GM12878 (cell line): ENCODE measurements around the gene GTPBP4. TPM values are rescaled to one million over a fixed set of nuclear protein-coding genes. Genes with fewer than 3 reads are reported as not detected.

Experiments
- ATAC-seq: fragments of 200-7000 bp; cut with Tn5 transposase; 3 replicates; pipeline ENCODE4 v1.9.1; 2020; ENCODE audit warnings: mild to moderate bottlenecking, moderate library complexity
- BruUV-seq: library from RNA; stranded (reverse); fragments of 400-500 nt; replicated peaks from 2 replicates; lab custom pipeline; 2021; lab: Mats Ljungman, UMichigan
- CTCF ChIA-PET: fragments of 300-600 bp; sonication (Branson Sonifier 250); formaldehyde crosslinking; extraction: SDS; loops from one replicate; lab custom pipeline; 2021; ENCODE audit warnings: inconsistent platforms; lab: Yijun Ruan, JAX
- POLR2A ChIA-PET: fragments of 350-600 bp; formaldehyde crosslinking; extraction: SDS; loops from one replicate; lab custom pipeline; 2021; ENCODE audit warnings: inconsistent platforms; lab: Charles Lee
- RAD21 ChIA-PET: fragments of 300-600 bp; sonication (Branson Sonifier 250); formaldehyde crosslinking; loops from one replicate; lab custom pipeline; 2023; ENCODE audit warnings: antibody characterized with exemption; ENCODE audit not compliant: unreplicated experiment; lab: Charles Lee
- SMC1A ChIA-PET: fragments of 300-600 bp; sonication (Branson Sonifier 250); formaldehyde crosslinking; loops from one replicate; lab custom pipeline; 2023; ENCODE audit not compliant: unreplicated experiment, uncharacterized antibody; lab: Charles Lee
- DNase-seq: peaks from one replicate; pipeline ENCODE4 v3.0.0-alpha.2; 2011; ENCODE audit warnings: low read depth, low spot score
- FAIRE-seq: peaks from 3 replicates; lab custom pipeline; 2011; peaks lifted over from hg19 to GRCh38; lab: Jason Lieb, UNC
- H2AFZ ChIP-seq: 2 replicates; pipeline ENCODE4 v1.6.0; 2011; ENCODE audit warnings: low read depth, low read length, control low read depth; ENCODE audit not compliant: control insufficient read depth
- H3K27ac ChIP-seq: 2 replicates; pipeline ENCODE4 v1.5.1; 2011; ENCODE audit warnings: control low read depth; ENCODE audit not compliant: control insufficient read depth, insufficient read depth
- H3K27me3 ChIP-seq, 2 experiments: replicated peaks in 1 of 2; 2 replicates each; pipeline versions ENCODE4 v1.6.0 to v1.6.1; 2011; ENCODE audit warnings: low read length in 1 of 2; ENCODE audit not compliant: control insufficient read depth in 2 of 2, insufficient read depth in 2 of 2
- H3K36me3 ChIP-seq, 2 experiments: 2 replicates each; pipeline ENCODE4 v1.5.1; 2011; ENCODE audit warnings: low read length in 1 of 2; ENCODE audit not compliant: control insufficient read depth in 2 of 2, insufficient read depth in 2 of 2
- H3K4me1 ChIP-seq: 2 replicates; pipeline ENCODE4 v1.6.1; 2011; ENCODE audit warnings: mild to moderate bottlenecking, low read length, moderate library complexity, mixed read lengths; ENCODE audit not compliant: control insufficient read depth, insufficient read depth
- H3K4me2 ChIP-seq: 2 replicates; pipeline ENCODE4 v1.6.0; 2011; ENCODE audit warnings: control low read depth; ENCODE audit not compliant: control insufficient read depth, insufficient read depth
- H3K4me3 ChIP-seq: fragments of 200-600 bp; sonication (generic); 2 replicates; pipeline ENCODE4 v1.5.1; 2016
- H3K79me2 ChIP-seq: 2 replicates; pipeline ENCODE4 v1.6.0; 2011; ENCODE audit warnings: low read length; ENCODE audit not compliant: control insufficient read depth, insufficient read depth
- H3K9ac ChIP-seq: 2 replicates; pipeline ENCODE4 v1.8.0; 2011; ENCODE audit warnings: low read length, control low read depth, mixed read lengths; ENCODE audit not compliant: control insufficient read depth, insufficient read depth
- H3K9me3 ChIP-seq: replicated peaks from 3 replicates; pipeline ENCODE4 v1.5.1; 2011; ENCODE audit warnings: mild to moderate bottlenecking, low read length; ENCODE audit not compliant: control insufficient read depth, insufficient read depth
- H4K20me1 ChIP-seq: 2 replicates; pipeline ENCODE4 v1.6.0; 2011; ENCODE audit not compliant: control insufficient read depth, insufficient read depth
- BCLAF1 ChIP-seq: fragments of 450-650 bp; IDR thresholded peaks from 2 replicates; pipeline ENCODE4 v1.6.1; 2017; ENCODE audit warnings: antibody characterized with exemption, mild to moderate bottlenecking, moderate library complexity
- BRCA1 ChIP-seq: IDR thresholded peaks from 2 replicates; pipeline ENCODE4 v1.6.1; 2011; ENCODE audit warnings: low read depth, low read length, improper control_type of control experiment
- CBX5 ChIP-seq: sonication (generic); IDR thresholded peaks from 2 replicates; pipeline ENCODE4 v1.6.1; 2016; ENCODE audit warnings: low read depth, moderate library complexity, mild to moderate bottlenecking, inconsistent platforms
- ETV6 ChIP-seq, 2 experiments: fragments of 450-650 bp in 1 of 2; IDR thresholded peaks in 1 of 2; conservative IDR thresholded peaks in 1 of 2; 2 replicates each; pipeline ENCODE4 v1.6.1; 2014; ENCODE audit warnings: antibody characterized with exemption in 1 of 2, borderline replicate concordance in 1 of 2, low read depth in 1 of 2, mild to moderate bottlenecking in 1 of 2, moderate library complexity in 1 of 2
- GATAD2B ChIP-seq: fragments of 450-650 bp; conservative IDR thresholded peaks from 2 replicates; pipeline ENCODE4 v1.6.1; 2017; ENCODE audit warnings: low read depth, mild to moderate bottlenecking, moderate library complexity
- HCFC1 ChIP-seq: fragments of 150-350 bp; IDR thresholded peaks from 2 replicates; pipeline ENCODE4 v1.6.1; 2014; ENCODE audit warnings: low read length
- IRF4 ChIP-seq: IDR thresholded peaks from 2 replicates; pipeline ENCODE4 v1.6.1; 2011; ENCODE audit warnings: low read depth, low read length
- KLF5 ChIP-seq: fragments of 450-650 bp; IDR thresholded peaks from 2 replicates; pipeline ENCODE4 v1.6.1; 2014; ENCODE audit warnings: mild to moderate bottlenecking; ENCODE audit not compliant: partially characterized antibody
- MTA2 ChIP-seq: fragments of 450-650 bp; IDR thresholded peaks from 2 replicates; pipeline ENCODE4 v1.6.1; 2016; ENCODE audit warnings: low read depth, mild to moderate bottlenecking, moderate library complexity
- MYC ChIP-seq: IDR thresholded peaks from 2 replicates; pipeline ENCODE4 v1.6.1; 2011; ENCODE audit warnings: mild to moderate bottlenecking, low read length, moderate library complexity, inconsistent platforms; ENCODE audit not compliant: insufficient read depth, insufficient replicate concordance, insufficient read length, severe bottlenecking
- NBN ChIP-seq: fragments of 450-650 bp; IDR thresholded peaks from 2 replicates; pipeline ENCODE4 v1.6.1; 2016
- PML ChIP-seq: IDR thresholded peaks from 2 replicates; pipeline ENCODE4 v1.6.1; 2012; ENCODE audit warnings: low read length, inconsistent platforms
- SMAD1 ChIP-seq: fragments of 450-650 bp; IDR thresholded peaks from 2 replicates; pipeline ENCODE4 v1.6.1; 2018; ENCODE audit warnings: mild to moderate bottlenecking, low read depth; ENCODE audit not compliant: partially characterized antibody
- SREBF1 ChIP-seq: IDR thresholded peaks from 2 replicates; pipeline ENCODE4 v1.6.1; 2012; ENCODE audit warnings: mild to moderate bottlenecking, low read length
- TARDBP ChIP-seq: IDR thresholded peaks from 2 replicates; pipeline ENCODE4 v1.6.1; 2016; ENCODE audit warnings: borderline replicate concordance
- ZNF384 ChIP-seq: IDR thresholded peaks from 2 replicates; pipeline ENCODE4 v1.6.1; 2012; ENCODE audit warnings: low read depth, mild to moderate bottlenecking, low read length, improper control_type of control experiment, borderline replicate concordance
- WGBS: methylation state at CpG from one replicate; pipeline ENCODE4 v1.1.6; 2016; ENCODE audit warnings: low lambda C conversion rate; ENCODE audit not compliant: insufficient replicate concordance, insufficient coverage; ENCODE audit errors: missing lambda C conversion rate; 5-methylcytosine and 5-hydroxymethylcytosine counted together
- in situ Hi-C: fragments of 300-500 bp; cut with MboI; formaldehyde crosslinking; loops from 9 replicates; pipeline ENCODE4 v1.14.3; 2018; ENCODE audit warnings: mixed read lengths
- intact Hi-C: fragments of 100-400 bp; cut with micrococcal nuclease; formaldehyde crosslinking; loops from one replicate; pipeline ENCODE4 v1.14.2; 2022; ENCODE audit not compliant: unreplicated experiment
- polyA plus RNA-seq, 11 experiments: library from polyadenylated mRNA; depleted of rRNA in 4 of 11; unstranded in 6 of 11; stranded (reverse) in 5 of 11; fragments of >200 nt; fragmentation: Nextera tagmentation in 4 of 11; fragmentation: Illumina TruSeq in 1 of 11; extraction: Ambion mirVana in 4 of 11; extraction: Trizol in 1 of 11; gene quantifications; 1 replicate in 1 of 11; 2 replicates in 10 of 11; pipeline versions ENCODE4 v1.2.1 to v1.2.3, GENCODE V29; 2011 to 2016; ENCODE audit warnings: inconsistent platforms in 2 of 11, missing spikeins in 2 of 11, low read depth in 1 of 11
- total RNA-seq, 4 experiments: library from RNA; depleted of rRNA in 3 of 4; stranded (reverse); fragments of >200 nt in 3 of 4; fragmentation: Illumina TruSeq in 1 of 4; extraction: Trizol in 1 of 4; gene quantifications; 2 replicates each; pipeline versions ENCODE4 v1.2.1 to v1.2.3, GENCODE V29; 2013 to 2021
- TF ChIP-seq, protein P1 (sequence below): fragments of 450-650 bp; conservative IDR thresholded peaks from 2 replicates; pipeline ENCODE4 v1.6.1; 2017; ENCODE audit warnings: mild to moderate bottlenecking, moderate library complexity
- TF ChIP-seq, protein P2 (sequence below): IDR thresholded peaks from 2 replicates; pipeline ENCODE4 v1.6.1; 2012; ENCODE audit warnings: low read depth, low read length, improper control_type of control experiment

GTPBP4 gene
- total and polyA plus RNA-seq, 10 of the 15 experiments (the other 5 are each of a cell fraction or from before 2014, with no cell fraction given): 58.5 to 118 (median 71.4) TPM

DNA sequence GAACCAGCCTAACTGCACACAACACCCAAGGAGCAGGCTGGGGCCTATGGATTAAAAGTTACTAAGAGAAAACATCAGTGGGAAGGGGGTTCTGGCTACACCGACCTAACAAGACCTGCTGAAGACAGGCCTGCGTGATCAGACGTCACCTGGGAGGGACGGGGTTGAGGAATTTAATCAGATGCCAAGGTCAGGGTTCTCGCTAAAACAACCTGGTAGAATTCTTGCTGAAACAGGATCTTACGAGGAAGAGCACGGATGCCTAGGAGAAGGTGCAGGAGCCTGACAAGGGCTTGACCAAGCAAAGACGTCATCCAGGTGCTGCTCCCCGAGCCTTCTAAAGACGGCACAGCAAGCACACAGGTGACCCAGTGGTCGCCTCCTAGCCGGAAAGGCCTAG is 35.9 kb downstream of the GTPBP4 start:
- in situ Hi-C loops: no loop called here
- Histone ChIP-seq H3K36me3 (peaks cover 4 to 5% of the 10 kb centered on the region in 2 experiments; a peak in 3 of 4 replicates), H3K9ac (no peak overlapping the region), H4K20me1 (no peaks in the 10 kb centered on the region), H2AFZ (no peak overlapping the region), H3K27ac (no peak overlapping the region), H3K4me1 (no peaks in the 10 kb centered on the region), H3K4me3 (no peak overlapping the region), H3K9me3 (no peaks in the 10 kb centered on the region), H3K27me3 (no peaks in the 10 kb centered on the region), H3K4me2 (no peak overlapping the region), H3K79me2 (no peaks in the 10 kb centered on the region)
- RAD21 ChIA-PET: no interaction called here
- TF ChIP-seq BCLAF1 (no peak), BRCA1 (no peak), MTA2 (no peak), CBX5 (no peak), TARDBP (no peak), IRF4 (no peak), PML (no peak), SMAD1 (no peak), ZNF384 (no peak), MYC (no peak), GATAD2B (no peak), SREBF1 (no peak), HCFC1 (no peak), NBN (no peak), KLF5 (no peak), ETV6 (conservative IDR thresholded peaks at IDR 0.05 in 1 of 2, IDR thresholded peaks at IDR 0.05 in 1 of 2; ENCODE audit: borderline replicate concordance in 1 of 2, low read depth in 1 of 2) (no peak)
- TF ChIP-seq, protein P1, sequence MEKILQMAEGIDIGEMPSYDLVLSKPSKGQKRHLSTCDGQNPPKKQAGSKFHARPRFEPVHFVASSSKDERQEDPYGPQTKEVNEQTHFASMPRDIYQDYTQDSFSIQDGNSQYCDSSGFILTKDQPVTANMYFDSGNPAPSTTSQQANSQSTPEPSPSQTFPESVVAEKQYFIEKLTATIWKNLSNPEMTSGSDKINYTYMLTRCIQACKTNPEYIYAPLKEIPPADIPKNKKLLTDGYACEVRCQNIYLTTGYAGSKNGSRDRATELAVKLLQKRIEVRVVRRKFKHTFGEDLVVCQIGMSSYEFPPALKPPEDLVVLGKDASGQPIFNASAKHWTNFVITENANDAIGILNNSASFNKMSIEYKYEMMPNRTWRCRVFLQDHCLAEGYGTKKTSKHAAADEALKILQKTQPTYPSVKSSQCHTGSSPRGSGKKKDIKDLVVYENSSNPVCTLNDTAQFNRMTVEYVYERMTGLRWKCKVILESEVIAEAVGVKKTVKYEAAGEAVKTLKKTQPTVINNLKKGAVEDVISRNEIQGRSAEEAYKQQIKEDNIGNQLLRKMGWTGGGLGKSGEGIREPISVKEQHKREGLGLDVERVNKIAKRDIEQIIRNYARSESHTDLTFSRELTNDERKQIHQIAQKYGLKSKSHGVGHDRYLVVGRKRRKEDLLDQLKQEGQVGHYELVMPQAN: no peak
- TF ChIP-seq, protein P2, sequence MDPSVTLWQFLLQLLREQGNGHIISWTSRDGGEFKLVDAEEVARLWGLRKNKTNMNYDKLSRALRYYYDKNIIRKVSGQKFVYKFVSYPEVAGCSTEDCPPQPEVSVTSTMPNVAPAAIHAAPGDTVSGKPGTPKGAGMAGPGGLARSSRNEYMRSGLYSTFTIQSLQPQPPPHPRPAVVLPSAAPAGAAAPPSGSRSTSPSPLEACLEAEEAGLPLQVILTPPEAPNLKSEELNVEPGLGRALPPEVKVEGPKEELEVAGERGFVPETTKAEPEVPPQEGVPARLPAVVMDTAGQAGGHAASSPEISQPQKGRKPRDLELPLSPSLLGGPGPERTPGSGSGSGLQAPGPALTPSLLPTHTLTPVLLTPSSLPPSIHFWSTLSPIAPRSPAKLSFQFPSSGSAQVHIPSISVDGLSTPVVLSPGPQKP: no peak
- POLR2A ChIA-PET: no interaction called here
- WGBS: 98% methylated on average over 12 of the region's 12 CpGs
- FAIRE-seq (no peak), DNase-seq (no peak), ATAC-seq (no peak)
- no TSS peak for BruUV-seq
- SMC1A ChIA-PET: no interaction called here
- intact Hi-C loops: no loop called here
- CTCF ChIA-PET: no interaction called here
